ENCODE data around the gene FIP1L1.

FIP1L1 gene

GRCh38 chr4:53490965-53491622 lies 113.7 kb downstream of the FIP1L1 start:
- Mint-ChIP-seq H3K4me3 (no peak overlapping the region), H3K9me3 (ENCODE audit: low read depth) (no peaks in the 10 kb centered on the region), H3K4me1 (ENCODE audit: low read depth) (no peaks in the 10 kb centered on the region), H3K36me3 (no peaks in the 10 kb centered on the region), H3K27ac (no peak overlapping the region), H3K27me3 (peaks cover 7% of the 10 kb centered on the region)

- Mint-ChIP-seq H3K9me3 (ENCODE audit: low read depth) (no peaks in the 10 kb centered on the region), H3K36me3 (no peaks in the 10 kb centered on the region), H3K27me3 (peaks cover 1% of the 10 kb centered on the region), H3K4me1 (ENCODE audit: low read depth) (no peaks in the 10 kb centered on the region), H3K27ac (no peak overlapping the region), H3K4me3 (no peak overlapping the region)
These were observed 117.4 kb downstream of the FIP1L1 start for GRCh38 chr4:53494851-53495250.

- no peaks in the 10 kb centered on the region for H3K36me3 Mint-ChIP-seq
- H3K4me3 Mint-ChIP-seq: no peak overlapping the region
- H3K27me3 Mint-ChIP-seq: no peaks in the 10 kb centered on the region
- no peak overlapping the region for H3K27ac Mint-ChIP-seq
- H3K4me1 Mint-ChIP-seq (ENCODE audit: low read depth): no peaks in the 10 kb centered on the region
- H3K9me3 Mint-ChIP-seq (ENCODE audit: low read depth): no peaks in the 10 kb centered on the region
These were observed 120.2 kb downstream of the FIP1L1 start for GRCh38 chr4:53497487-53498244.

- Mint-ChIP-seq H3K4me1 (ENCODE audit: low read depth) (no peaks in the 10 kb centered on the region), H3K36me3 (no peaks in the 10 kb centered on the region), H3K9me3 (ENCODE audit: low read depth) (no peaks in the 10 kb centered on the region), H3K4me3 (no peak overlapping the region), H3K27me3 (no peaks in the 10 kb centered on the region), H3K27ac (no peak overlapping the region)
These were observed 121.3 kb downstream of the FIP1L1 start for GRCh38 chr4:53498706-53499105.

GRCh38 chr4:53499791-53500190 lies 122.3 kb downstream of the FIP1L1 start:
- Mint-ChIP-seq H3K9me3 (ENCODE audit: low read depth) (no peaks in the 10 kb centered on the region), H3K4me3 (no peak overlapping the region), H3K27ac (no peak overlapping the region), H3K4me1 (ENCODE audit: low read depth) (no peaks in the 10 kb centered on the region), H3K27me3 (no peaks in the 10 kb centered on the region), H3K36me3 (no peaks in the 10 kb centered on the region)

GRCh38 chr4:53500546-53500945 lies 123.1 kb downstream of the FIP1L1 start:
- Mint-ChIP-seq H3K9me3 (ENCODE audit: low read depth) (no peaks in the 10 kb centered on the region), H3K27ac (no peak overlapping the region), H3K4me3 (no peak overlapping the region), H3K27me3 (no peaks in the 10 kb centered on the region), H3K4me1 (ENCODE audit: low read depth) (no peaks in the 10 kb centered on the region), H3K36me3 (no peaks in the 10 kb centered on the region)

GRCh38 chr4:53501561-53501960 lies 124.1 kb downstream of the FIP1L1 start:
- H3K4me1 Mint-ChIP-seq (ENCODE audit: low read depth): no peaks in the 10 kb centered on the region
- H3K27ac Mint-ChIP-seq: no peak overlapping the region
- no peak overlapping the region for H3K4me3 Mint-ChIP-seq
- no peaks in the 10 kb centered on the region for H3K9me3 Mint-ChIP-seq (ENCODE audit: low read depth)
- no peaks in the 10 kb centered on the region for H3K27me3 Mint-ChIP-seq
- H3K36me3 Mint-ChIP-seq: no peaks in the 10 kb centered on the region

GRCh38 chr4:53502094-53502493 lies 124.7 kb downstream of the FIP1L1 start:
- H3K36me3 Mint-ChIP-seq: no peaks in the 10 kb centered on the region
- no peaks in the 10 kb centered on the region for H3K4me1 Mint-ChIP-seq (ENCODE audit: low read depth)
- no peak overlapping the region for H3K4me3 Mint-ChIP-seq
- H3K9me3 Mint-ChIP-seq (ENCODE audit: low read depth): no peaks in the 10 kb centered on the region
- H3K27me3 Mint-ChIP-seq: no peaks in the 10 kb centered on the region
- no peak overlapping the region for H3K27ac Mint-ChIP-seq

- Mint-ChIP-seq H3K36me3 (no peaks in the 10 kb centered on the region), H3K9me3 (ENCODE audit: low read depth) (no peaks in the 10 kb centered on the region), H3K4me3 (no peak overlapping the region), H3K27me3 (no peaks in the 10 kb centered on the region), H3K27ac (no peak overlapping the region), H3K4me1 (ENCODE audit: low read depth) (no peaks in the 10 kb centered on the region)
These were observed 128.5 kb downstream of the FIP1L1 start for GRCh38 chr4:53505947-53506346.

GRCh38 chr4:53507058-53507457 lies 129.6 kb downstream of the FIP1L1 start:
- no peak overlapping the region for H3K27ac Mint-ChIP-seq
- H3K9me3 Mint-ChIP-seq (ENCODE audit: low read depth): no peaks in the 10 kb centered on the region
- no peak overlapping the region for H3K4me3 Mint-ChIP-seq
- no peaks in the 10 kb centered on the region for H3K4me1 Mint-ChIP-seq (ENCODE audit: low read depth)
- H3K27me3 Mint-ChIP-seq: no peaks in the 10 kb centered on the region
- H3K36me3 Mint-ChIP-seq: no peaks in the 10 kb centered on the region

- no peaks in the 10 kb centered on the region for H3K36me3 Mint-ChIP-seq
- no peaks in the 10 kb centered on the region for H3K4me1 Mint-ChIP-seq (ENCODE audit: low read depth)
- H3K9me3 Mint-ChIP-seq (ENCODE audit: low read depth): no peaks in the 10 kb centered on the region
- H3K27ac Mint-ChIP-seq: no peak overlapping the region
- no peak overlapping the region for H3K4me3 Mint-ChIP-seq
- no peaks in the 10 kb centered on the region for H3K27me3 Mint-ChIP-seq
These were observed 130.3 kb downstream of the FIP1L1 start for GRCh38 chr4:53507671-53508286.

- Mint-ChIP-seq H3K27ac (no peak overlapping the region), H3K36me3 (no peaks in the 10 kb centered on the region), H3K4me1 (ENCODE audit: low read depth) (no peaks in the 10 kb centered on the region), H3K9me3 (ENCODE audit: low read depth) (no peaks in the 10 kb centered on the region), H3K4me3 (no peak overlapping the region), H3K27me3 (no peaks in the 10 kb centered on the region)
These were observed 131.0 kb downstream of the FIP1L1 start for GRCh38 chr4:53508446-53508845.

- Mint-ChIP-seq H3K4me1 (ENCODE audit: low read depth) (no peaks in the 10 kb centered on the region), H3K9me3 (ENCODE audit: low read depth) (no peaks in the 10 kb centered on the region), H3K27me3 (peaks cover 2% of the 10 kb centered on the region), H3K36me3 (no peaks in the 10 kb centered on the region), H3K4me3 (no peak overlapping the region), H3K27ac (no peak overlapping the region)
These were observed 132.9 kb downstream of the FIP1L1 start for GRCh38 chr4:53510321-53510720.

Measured in activated naive CD8-positive, alpha-beta T cell (primary cell).